Activated B cell treated with CpG ODN at 0.5 μM for 24 hours (primary cell): ENCODE results near the gene PNLIPRP2. TPM values are rescaled to one million over a fixed set of nuclear protein-coding genes. Genes with fewer than 3 reads are reported as not detected.

ENCODE experiments used
- ATAC-seq: fragments of 200-7000 bp; cut with Tn5 transposase; one replicate; pipeline ENCODE4 v1.10.0; 2021; ENCODE audit warnings: low read depth, mild to moderate bottlenecking, moderate library complexity
- CTCF ChIA-PET: fragments of 350-600 bp; sonication (Branson Sonifier 250); formaldehyde crosslinking; loops from one replicate; lab custom pipeline; 2021; ENCODE audit warnings: antibody characterized with exemption; lab: Charles Lee
- POLR2A ChIA-PET: fragments of 350-600 bp; sonication (Branson Sonifier 250); formaldehyde crosslinking; loops from one replicate; lab custom pipeline; 2021; ENCODE audit warnings: antibody characterized with exemption; lab: Charles Lee
- DNase-seq: peaks from one replicate; pipeline ENCODE4 v3.0.0; 2022
- H3K27ac Mint-ChIP-seq: one replicate; pipeline ENCODE4 v1.8.0; 2020; ENCODE audit warnings: mixed read lengths
- H3K27me3 Mint-ChIP-seq: one replicate; pipeline ENCODE4 v1.8.0; 2021; ENCODE audit warnings: mixed read lengths
- H3K36me3 Mint-ChIP-seq: one replicate; pipeline ENCODE4 v1.8.0; 2021; ENCODE audit warnings: low read depth, mixed read lengths
- H3K4me1 Mint-ChIP-seq: one replicate; pipeline ENCODE4 v1.8.0; 2021; ENCODE audit warnings: mixed read lengths
- H3K4me3 Mint-ChIP-seq: one replicate; pipeline ENCODE4 v1.8.0; 2020; ENCODE audit warnings: mild to moderate bottlenecking, mixed read lengths
- H3K9me3 Mint-ChIP-seq: one replicate; pipeline ENCODE4 v1.8.0; 2020; ENCODE audit warnings: mixed read lengths
- CTCF ChIP-seq: fragments of 200-600 bp; IDR thresholded peaks from one replicate; pipeline ENCODE4 v1.8.0; 2022; ENCODE audit warnings: antibody characterized with exemption, mild to moderate bottlenecking
- intact Hi-C: fragments of 100-400 bp; cut with micrococcal nuclease; formaldehyde crosslinking; loops from one replicate; pipeline ENCODE4 v1.15.1; 2024
- total RNA-seq: library from RNA; stranded (reverse); gene quantifications from 2 replicates; pipeline ENCODE4 v1.2.3, GENCODE V29; 2022

PNLIPRP2 gene
- total RNA-seq, 1 donor from 2014 or later: not detected

- H3K27ac Mint-ChIP-seq: no peak overlapping the region
- ATAC-seq (no peak), DNase-seq (no peak)
- no peaks in the 10 kb centered on the region for H3K4me1 Mint-ChIP-seq
- CTCF ChIA-PET: no interaction called here
- H3K9me3 Mint-ChIP-seq: no peaks in the 10 kb centered on the region
- intact Hi-C loops: no loop called here
- POLR2A ChIA-PET: no interaction called here
- no peaks in the 10 kb centered on the region for H3K36me3 Mint-ChIP-seq
- no peak overlapping the region for H3K4me3 Mint-ChIP-seq
- H3K27me3 Mint-ChIP-seq: peaks cover 2% of the 10 kb centered on the region
- no peak for TF ChIP-seq CTCF
Measured at GRCh38 chr10:116614796-116615195, 6.0 kb upstream of the PNLIPRP2 start.

- H3K27ac Mint-ChIP-seq: no peak overlapping the region
- ChIA-PET POLR2A (no interaction called here), CTCF (no interaction called here)
- no peak for ATAC-seq
- no peak for TF ChIP-seq CTCF
- H3K36me3 Mint-ChIP-seq: no peaks in the 10 kb centered on the region
- DNase-seq: no peak
- no peaks in the 10 kb centered on the region for H3K9me3 Mint-ChIP-seq
- no peak overlapping the region for H3K4me3 Mint-ChIP-seq
- intact Hi-C loops: no loop called here
- H3K4me1 Mint-ChIP-seq: no peaks in the 10 kb centered on the region
- no peaks in the 10 kb centered on the region for H3K27me3 Mint-ChIP-seq
Measured at GRCh38 chr10:116615199-116615776, 5.5 kb upstream of the PNLIPRP2 start.

GRCh38 chr10:116621476-116621875 is 723 bp downstream of the PNLIPRP2 start:
- intact Hi-C loops: no loop called here
- Mint-ChIP-seq H3K36me3 (no peaks in the 10 kb centered on the region), H3K9me3 (no peaks in the 10 kb centered on the region), H3K27ac (no peak overlapping the region), H3K4me3 (no peak overlapping the region), H3K4me1 (no peaks in the 10 kb centered on the region), H3K27me3 (peaks cover 4% of the 10 kb centered on the region)
- no peak for ATAC-seq
- no peak for DNase-seq
- TF ChIP-seq CTCF: no peak
- ChIA-PET POLR2A (no interaction called here), CTCF (no interaction called here)

GRCh38 chr10:116621934-116622655 is 1.3 kb downstream of the PNLIPRP2 start:
- intact Hi-C loops: no loop called here
- no peak for TF ChIP-seq CTCF
- H3K27ac Mint-ChIP-seq: no peak overlapping the region
- H3K27me3 Mint-ChIP-seq: peaks cover 9% of the 10 kb centered on the region
- no peak for DNase-seq
- POLR2A ChIA-PET: no interaction called here
- H3K4me3 Mint-ChIP-seq: no peak overlapping the region
- CTCF ChIA-PET: no interaction called here
- H3K36me3 Mint-ChIP-seq: no peaks in the 10 kb centered on the region
- H3K4me1 Mint-ChIP-seq: no peaks in the 10 kb centered on the region
- no peak for ATAC-seq
- H3K9me3 Mint-ChIP-seq: no peaks in the 10 kb centered on the region

GRCh38 chr10:116625845-116626244 is 5.1 kb downstream of the PNLIPRP2 start:
- no peak for TF ChIP-seq CTCF
- no peak overlapping the region for H3K27ac Mint-ChIP-seq

More at GRCh38 chr10:116625845-116626244, 5.1 kb downstream of the PNLIPRP2 start:
- CTCF ChIA-PET: no interaction called here
- intact Hi-C loops: no loop called here
- Mint-ChIP-seq H3K4me3 (no peak overlapping the region), H3K36me3 (no peaks in the 10 kb centered on the region), H3K4me1 (no peaks in the 10 kb centered on the region), H3K9me3 (no peaks in the 10 kb centered on the region), H3K27me3 (peaks cover 10% of the 10 kb centered on the region)
- no peak for ATAC-seq
- no peak for DNase-seq
- POLR2A ChIA-PET: no interaction called here
